H1 (cell line): ENCODE results near the gene OPCML. TPM values are rescaled to one million over a fixed set of nuclear protein-coding genes. Genes with fewer than 3 reads are reported as not detected.

Experiments
- CTCF ChIA-PET: fragments of 300-600 bp; sonication (Branson Sonifier 250); formaldehyde crosslinking; loops from one replicate; lab custom pipeline; 2021; ENCODE audit not compliant: partially characterized antibody; lab: Charles Lee
- POLR2A ChIA-PET: fragments of 300-600 bp; sonication (Branson Sonifier 250); formaldehyde crosslinking; loops from one replicate; lab custom pipeline; 2021; ENCODE audit warnings: inconsistent platforms; ENCODE audit not compliant: partially characterized antibody; lab: Charles Lee
- DNase-seq, 2 experiments: peaks; one replicate each; pipeline versions ENCODE4 v3.0.0 to v3.0.0-alpha.2; 2010 to 2022; ENCODE audit warnings: low spot score in 2 of 2, low read depth in 1 of 2, mixed read lengths in 1 of 2
- FAIRE-seq: peaks from 2 replicates; lab custom pipeline; 2011; peaks lifted over from hg19 to GRCh38; lab: Jason Lieb, UNC
- H2AFZ ChIP-seq: 2 replicates; pipeline ENCODE4 v1.8.1; 2012; ENCODE audit warnings: low read length, inconsistent platforms
- H2AK5ac ChIP-seq: 2 replicates; pipeline ENCODE4 v1.6.1; 2013; ENCODE audit warnings: low read depth, low read length
- H2BK120ac ChIP-seq: replicated peaks from 2 replicates; pipeline ENCODE3; 2013; ENCODE audit warnings: low read depth, low read length, inconsistent platforms
- H2BK12ac ChIP-seq: 2 replicates; pipeline ENCODE4 v1.6.1; 2013; ENCODE audit warnings: low read depth, low read length
- H2BK15ac ChIP-seq: 2 replicates; pipeline ENCODE4 v1.6.1; 2013; ENCODE audit warnings: low read length
- H2BK20ac ChIP-seq: 2 replicates; pipeline ENCODE4 v1.6.1; 2013; ENCODE audit warnings: low read length
- H2BK5ac ChIP-seq: 2 replicates; pipeline ENCODE4 v1.6.1; 2013; ENCODE audit warnings: low read depth, low read length
- H3K14ac ChIP-seq: 2 replicates; pipeline ENCODE4 v1.6.1; 2013; ENCODE audit warnings: inconsistent platforms; ENCODE audit not compliant: insufficient read length
- H3K18ac ChIP-seq: 2 replicates; pipeline ENCODE4 v1.6.1; 2013; ENCODE audit warnings: low read length; ENCODE audit errors: extremely low read depth
- H3K23ac ChIP-seq: 2 replicates; pipeline ENCODE4 v1.6.1; 2013; ENCODE audit warnings: inconsistent platforms; ENCODE audit not compliant: insufficient read length
- H3K23me2 ChIP-seq: 2 replicates; pipeline ENCODE4 v1.6.1; 2013; ENCODE audit warnings: low read depth, low read length
- H3K27ac ChIP-seq: 2 replicates; pipeline ENCODE4 v1.6.1; 2011; ENCODE audit warnings: low read depth, low read length, inconsistent platforms
- H3K27me3 ChIP-seq, 4 experiments: replicated peaks in 1 of 4; 1 replicate in 1 of 4; 2 replicates in 3 of 4; pipeline versions ENCODE4 v1.6.1 to v1.8.1; 2011 to 2013; ENCODE audit warnings: low read length in 3 of 4, mild to moderate bottlenecking in 3 of 4, inconsistent platforms in 2 of 4, mixed read lengths in 2 of 4, moderate library complexity in 1 of 4; ENCODE audit not compliant: control insufficient read depth in 3 of 4, insufficient read depth in 3 of 4; ENCODE audit errors: extremely low read depth in 1 of 4
- H3K36me3 ChIP-seq, 4 experiments: 2 replicates each; pipeline versions ENCODE4 v1.6.1 to v1.8.1; 2011 to 2013; ENCODE audit warnings: mild to moderate bottlenecking in 4 of 4, low read length in 3 of 4, moderate library complexity in 2 of 4, control low read depth in 1 of 4, inconsistent platforms in 1 of 4; ENCODE audit not compliant: insufficient read depth in 4 of 4, control insufficient read depth in 2 of 4
- H3K4ac ChIP-seq: replicated peaks from 2 replicates; pipeline ENCODE3; 2013; ENCODE audit warnings: low read length, low read depth, mixed read lengths, inconsistent platforms; ENCODE audit not compliant: insufficient read length
- H3K4me1 ChIP-seq, 4 experiments: replicated peaks in 1 of 4; 1 replicate in 1 of 4; 2 replicates in 3 of 4; pipeline versions ENCODE4 v1.6.1 to v1.8.1; 2011 to 2013; ENCODE audit warnings: low read length in 3 of 4, inconsistent platforms in 2 of 4, mixed read lengths in 1 of 4; ENCODE audit not compliant: insufficient read depth in 4 of 4, control insufficient read depth in 3 of 4
- H3K4me2 ChIP-seq, 2 experiments: 2 replicates each; pipeline versions ENCODE4 v1.6.1 to v1.8.1; 2011 to 2013; ENCODE audit warnings: low read depth in 2 of 2, low read length in 2 of 2, control low read depth in 1 of 2, inconsistent platforms in 1 of 2, mild to moderate bottlenecking in 1 of 2; ENCODE audit not compliant: insufficient read depth in 1 of 2
- H3K4me3 ChIP-seq, 4 experiments: fragments of 200-600, 300-600 bp in 1 of 4; sonication (generic), shearing (Covaris generic), sonication (Bioruptor Twin) in 1 of 4; 2 replicates each; pipeline versions ENCODE4 v1.5.1 to v1.8.1; 2011 to 2016; ENCODE audit warnings: low read length in 4 of 4, low read depth in 3 of 4, control low read depth in 2 of 4, inconsistent platforms in 2 of 4, mild to moderate bottlenecking in 2 of 4, mixed read lengths in 1 of 4, moderate library complexity in 1 of 4; ENCODE audit not compliant: insufficient read depth in 2 of 4; ENCODE audit errors: extremely low read depth in 1 of 4
- H3K56ac ChIP-seq: replicated peaks from 2 replicates; pipeline ENCODE3; 2013; ENCODE audit warnings: low read depth, mild to moderate bottlenecking, mixed read lengths, low read length, inconsistent platforms; ENCODE audit not compliant: insufficient read length
- H3K79me1 ChIP-seq: 2 replicates; pipeline ENCODE4 v1.6.1; 2013; ENCODE audit warnings: low read depth, low read length, control low read depth
- H3K79me2 ChIP-seq, 2 experiments: 2 replicates each; pipeline versions ENCODE4 v1.6.1 to v1.8.1; 2012 to 2013; ENCODE audit warnings: low read length in 2 of 2, mild to moderate bottlenecking in 2 of 2, inconsistent platforms in 1 of 2; ENCODE audit not compliant: insufficient read depth in 2 of 2, control insufficient read depth in 1 of 2
- H3K9ac ChIP-seq, 4 experiments: replicated peaks in 1 of 4; 1 replicate in 1 of 4; 2 replicates in 3 of 4; pipeline versions ENCODE4 v1.6.1 to v1.8.1; 2011 to 2013; ENCODE audit warnings: low read depth in 3 of 4, low read length in 3 of 4, control low read depth in 2 of 4, mild to moderate bottlenecking in 2 of 4, moderate library complexity in 2 of 4, inconsistent platforms in 1 of 4; ENCODE audit errors: extremely low read depth in 1 of 4
- H3K9me3 ChIP-seq, 2 experiments: 2 replicates each; pipeline versions ENCODE4 v1.6.1 to v1.8.1; 2012 to 2013; ENCODE audit warnings: mild to moderate bottlenecking in 2 of 2, moderate library complexity in 2 of 2, control low read depth in 1 of 2, inconsistent platforms in 1 of 2, low read depth in 1 of 2, low read length in 1 of 2, mixed read lengths in 1 of 2; ENCODE audit not compliant: insufficient read depth in 2 of 2
- H4K20me1 ChIP-seq, 2 experiments: replicated peaks in 1 of 2; 2 replicates each; pipeline versions ENCODE3 to v1.8.1; 2011 to 2013; ENCODE audit warnings: inconsistent platforms in 2 of 2, low read length in 2 of 2, mild to moderate bottlenecking in 1 of 2; ENCODE audit not compliant: insufficient read depth in 2 of 2, control insufficient read depth in 1 of 2
- H4K5ac ChIP-seq: 2 replicates; pipeline ENCODE4 v1.6.1; 2013; ENCODE audit warnings: low read length, low read depth, mixed read lengths, inconsistent platforms; ENCODE audit not compliant: insufficient read length
- H4K8ac ChIP-seq: 2 replicates; pipeline ENCODE4 v1.8.0; 2013; ENCODE audit warnings: mild to moderate bottlenecking, moderate library complexity, low read length, inconsistent platforms; ENCODE audit not compliant: insufficient read depth; ENCODE audit errors: extremely low read depth
- H4K91ac ChIP-seq: replicated peaks from 2 replicates; pipeline ENCODE3; 2013; ENCODE audit warnings: low read length, mixed read lengths, inconsistent platforms; ENCODE audit not compliant: insufficient read length
- ASH2L ChIP-seq: fragments of 200-600, 300-600 bp; sonication (generic); IDR thresholded peaks from one replicate; pipeline ENCODE4 v1.7.1; 2017; ENCODE audit warnings: low read length
- MAFK ChIP-seq: IDR thresholded peaks from 2 replicates; pipeline ENCODE4 v1.6.1; 2012; ENCODE audit warnings: low read depth, mild to moderate bottlenecking, improper control_type of control experiment, low read length
- NRF1 ChIP-seq: IDR thresholded peaks from 2 replicates; pipeline ENCODE4 v1.6.1; 2011; ENCODE audit warnings: mild to moderate bottlenecking, low read depth, low read length, improper control_type of control experiment
- PHF8 ChIP-seq: fragments of 200-600 bp; sonication (generic); conservative IDR thresholded peaks from 2 replicates; pipeline ENCODE4 v1.7.1; 2012; ENCODE audit warnings: low read depth, mild to moderate bottlenecking, inconsistent platforms, low read length, moderate library complexity
- POU5F1 ChIP-seq: IDR thresholded peaks from 2 replicates; pipeline ENCODE4 v1.6.1; 2011; ENCODE audit warnings: low read depth, mild to moderate bottlenecking, low read length, moderate library complexity
- SIX5 ChIP-seq: IDR thresholded peaks from 2 replicates; pipeline ENCODE4 v1.6.1; 2011; ENCODE audit warnings: mild to moderate bottlenecking, low read depth, low read length
- SP2 ChIP-seq: IDR thresholded peaks from 2 replicates; pipeline ENCODE4 v1.6.1; 2012; ENCODE audit warnings: mild to moderate bottlenecking, low read length, inconsistent platforms
- WGBS, 2 experiments: shearing (Covaris generic) in 1 of 2; methylation state at CpG; one replicate each; pipeline versions ENCODE4 v1.1.6 to v1.1.7; 2013 to 2015; ENCODE audit warnings: low lambda C conversion rate in 2 of 2, mixed read lengths in 2 of 2, inconsistent platforms in 1 of 2, low coverage in 1 of 2, missing lambda C conversion rate in 1 of 2; ENCODE audit not compliant: insufficient replicate concordance in 2 of 2, insufficient coverage in 1 of 2, insufficient read length in 1 of 2; ENCODE audit errors: extremely low coverage in 1 of 2, missing lambda C conversion rate in 1 of 2; 5-methylcytosine and 5-hydroxymethylcytosine counted together
- polyA plus RNA-seq, 7 experiments: library from polyadenylated mRNA; depleted of rRNA in 3 of 7; stranded (reverse) in 5 of 7; unstranded in 2 of 7; fragments of >200 nt in 5 of 7; fragments of 200-250 nt in 2 of 7; gene quantifications; 1 replicate in 5 of 7; 2 replicates in 1 of 7; 4 replicates in 1 of 7; pipeline versions ENCODE4 v1.2.1 to v1.2.3, GENCODE V29; 2011 to 2013; ENCODE audit warnings: missing spikeins in 2 of 7, mixed read lengths in 2 of 7
- total RNA-seq: library from RNA; stranded (reverse); fragmentation: NEBNext Ultra II Directional; extraction: Animal tissue kit (Norgen Biotek cat#: 25700); gene quantifications from 2 replicates; pipeline ENCODE4 v1.2.1, GENCODE V29; 2021

Gene OPCML
- total and polyA plus RNA-seq, 2 of the 8 experiments (the other 6 are each of a cell fraction or from before 2014, with no cell fraction given) = 2.3 to 3.1 TPM

- H2AK5ac ChIP-seq = no peak overlapping the region
- H3K9ac ChIP-seq = no peak overlapping the region
- H2BK15ac ChIP-seq = no peak overlapping the region
- H2BK120ac ChIP-seq = no peak overlapping the region
- no peak overlapping the region for H3K18ac ChIP-seq
- H3K27ac ChIP-seq = no peak overlapping the region
- ChIA-PET POLR2A (no interaction called here), CTCF (interaction anchor here (1.1 to 2.8 kb wide), 2 partner anchors 31 to 36 kb away, joined by 3 to 13 read pairs; no protein-coding TSS in a partner anchor)
- 0 out of 4 replicates have a peak, but pooled peaks cover 0 to 3% of the 10 kb centered on the region in 2 experiments for H3K9me3 ChIP-seq
- no peak overlapping the region for H2BK12ac ChIP-seq
- H2BK5ac ChIP-seq = no peak overlapping the region
- DNase-seq (no peak), FAIRE-seq (no peak)
- no peak overlapping the region for H4K8ac ChIP-seq
- no peak overlapping the region for H4K91ac ChIP-seq
- H4K20me1 ChIP-seq = no peaks in the 10 kb centered on the region
- no peaks in the 10 kb centered on the region for H3K79me2 ChIP-seq
- no peaks in the 10 kb centered on the region for H3K79me1 ChIP-seq
- H3K27me3 ChIP-seq = no peaks in the 10 kb centered on the region; a peak in 1 of 7 replicates
- H4K5ac ChIP-seq = no peak overlapping the region
- 86% methylated on average over 5 of the region's 5 CpGs; no CpG with 5 or more reads in 1 of the 2 experiments for WGBS, 2 experiments
- no peak overlapping the region for H2AFZ ChIP-seq
- no peaks in the 10 kb centered on the region for H3K23me2 ChIP-seq
- no peak overlapping the region for H3K23ac ChIP-seq
- no peak overlapping the region for H3K4me2 ChIP-seq
- H3K4ac ChIP-seq = no peak overlapping the region
- H3K36me3 ChIP-seq = no peaks in the 10 kb centered on the region
- H3K56ac ChIP-seq = no peak overlapping the region
- no peak overlapping the region for H3K4me3 ChIP-seq
- no peak overlapping the region for H3K14ac ChIP-seq
- peaks cover 2 to 14% (median 11%) of the 10 kb centered on the region in 4 experiments; a peak in 6 of 7 replicates for H3K4me1 ChIP-seq
- no peak overlapping the region for H2BK20ac ChIP-seq
- no peak for TF ChIP-seq NRF1
- no peak for TF ChIP-seq MAFK
- TF ChIP-seq SIX5 = no peak
- no peak for TF ChIP-seq POU5F1
- no peak for TF ChIP-seq SP2
- TF ChIP-seq ASH2L = no peak
- TF ChIP-seq PHF8 = no peak
Observed at GRCh38 chr11:132904607-132905006, 627.7 kb downstream of the OPCML start.
